Natural killer cell treated with Interleukin-12 subunit alpha and Interleukin-12 subunit beta and Interleukin-15 and Interleukin-18, amount 100 ng/mL, for 72 hours (primary cell): ENCODE measurements around the gene IL12RB1. TPM values are rescaled to one million over a fixed set of nuclear protein-coding genes. Genes with fewer than 3 reads are reported as not detected.

Experiments used
- ATAC-seq, 2 donors: fragments of 150-1000 bp; cut with Tn5 transposase in 1 of 2; sonication (Bioruptor Pico), chemical (Tn5 transposase) in 1 of 2; 2 replicates each; pipeline ENCODE4 v1.10.0; 2021
- DNase-seq: peaks from one replicate; pipeline ENCODE4 v3.0.0; 2022; ENCODE audit warnings: low spot score
- H3K27ac Mint-ChIP-seq, 2 donors: 1 replicate in 1 of 2; 2 replicates in 1 of 2; pipeline ENCODE4 v1.8.0; 2022; ENCODE audit warnings: mixed read lengths in 2 of 2, mild to moderate bottlenecking in 1 of 2, moderate library complexity in 1 of 2
- H3K27me3 Mint-ChIP-seq, 2 donors: 1 replicate in 1 of 2; 2 replicates in 1 of 2; pipeline ENCODE4 v1.8.0; 2022; ENCODE audit warnings: mixed read lengths in 2 of 2
- H3K36me3 Mint-ChIP-seq: one replicate; pipeline ENCODE4 v1.8.0; 2022; ENCODE audit warnings: mixed read lengths
- H3K4me1 Mint-ChIP-seq, 2 donors: 1 replicate in 1 of 2; 2 replicates in 1 of 2; pipeline ENCODE4 v1.8.0; 2022; ENCODE audit warnings: low read depth in 2 of 2, mixed read lengths in 2 of 2, mild to moderate bottlenecking in 1 of 2
- H3K4me3 Mint-ChIP-seq: one replicate; pipeline ENCODE4 v1.8.0; 2022; ENCODE audit warnings: mixed read lengths
- H3K9me3 Mint-ChIP-seq: 2 replicates; pipeline ENCODE4 v1.8.0; 2022; ENCODE audit warnings: mixed read lengths
- total RNA-seq, 2 donors: library from RNA; stranded (reverse); gene quantifications; one replicate each; pipeline ENCODE4 v1.2.3, GENCODE V29; 2022

Gene IL12RB1
- 100 to 1,000 TPM; 109 to 124 TPM for total RNA-seq

- Mint-ChIP-seq H3K36me3 (peaks cover 21% of the 10 kb centered on the region), H3K9me3 (peaks cover 7% of the 10 kb centered on the region), H3K27ac (peak within 1 kb of the TSS; percentile 93 to 99), H3K4me1 (peaks cover 50 to 61% of the 10 kb centered on the region in 2 donors), H3K4me3 (peak within 1 kb of the TSS; percentile 96), H3K27me3 (no peaks in the 10 kb centered on the region)
- DNase-seq: peak; percentile 82
- peak; percentile 85 for ATAC-seq
These were observed at the start of gene IL12RB1 for GRCh38 chr19:18086590-18087138. IL12RB1 (minus strand) TSS chr19:18086934; CDS start chr19:18086823, 111 bp downstream.

GRCh38 chr19:18135712-18136584, 49.2 kb upstream of the IL12RB1 start:
- ATAC-seq (no peak), DNase-seq (no peak)
- Mint-ChIP-seq H3K4me1 (peaks cover 0 to 14% of the 10 kb centered on the region in 2 donors), H3K36me3 (peaks cover 10% of the 10 kb centered on the region), H3K27ac (peak overlapping the region in 1 of 2 donors; percentile 58), H3K9me3 (no peaks in the 10 kb centered on the region), H3K4me3 (no peak overlapping the region), H3K27me3 (no peaks in the 10 kb centered on the region)

- no peaks in the 10 kb centered on the region for H3K27me3 Mint-ChIP-seq
- no peaks in the 10 kb centered on the region for H3K9me3 Mint-ChIP-seq
- H3K36me3 Mint-ChIP-seq: peaks cover 4% of the 10 kb centered on the region
- H3K4me3 Mint-ChIP-seq: no peak overlapping the region
- no peak overlapping the region for H3K27ac Mint-ChIP-seq
- no peak for ATAC-seq
- peaks cover 10 to 16% of the 10 kb centered on the region in 2 donors for H3K4me1 Mint-ChIP-seq
- DNase-seq: no peak
These were observed 45.3 kb upstream of the IL12RB1 start for GRCh38 chr19:18131841-18132596.

GRCh38 chr19:18130523-18131242, 43.9 kb upstream of the IL12RB1 start:
- Mint-ChIP-seq H3K27me3 (no peaks in the 10 kb centered on the region), H3K9me3 (no peaks in the 10 kb centered on the region), H3K4me1 (peaks cover 10 to 14% of the 10 kb centered on the region in 2 donors), H3K4me3 (no peak overlapping the region), H3K27ac (peak overlapping the region in 1 of 2 donors; percentile 23), H3K36me3 (peaks cover 9% of the 10 kb centered on the region)
- no peak for DNase-seq
- no peak for ATAC-seq

- Mint-ChIP-seq H3K4me1 (peaks cover 10 to 13% of the 10 kb centered on the region in 2 donors), H3K9me3 (no peaks in the 10 kb centered on the region), H3K27ac (peak overlapping the region; percentile 93 to 97), H3K4me3 (no peak overlapping the region), H3K27me3 (no peaks in the 10 kb centered on the region), H3K36me3 (peaks cover 9% of the 10 kb centered on the region)
- DNase-seq: no peak
- no peak for ATAC-seq
These were observed 42.1 kb upstream of the IL12RB1 start for GRCh38 chr19:18128805-18129204.

GRCh38 chr19:18128044-18128443, 41.3 kb upstream of the IL12RB1 start:
- no peaks in the 10 kb centered on the region for H3K9me3 Mint-ChIP-seq
- peak overlapping the region; percentile 93 to 97 for H3K27ac Mint-ChIP-seq
- H3K4me3 Mint-ChIP-seq: peak overlapping the region; percentile 74
- peaks cover 9% of the 10 kb centered on the region for H3K36me3 Mint-ChIP-seq
- peak; percentile 84 for DNase-seq
- no peaks in the 10 kb centered on the region for H3K27me3 Mint-ChIP-seq
- peak; percentile 92 to 97 for ATAC-seq
- H3K4me1 Mint-ChIP-seq: peaks cover 10 to 16% of the 10 kb centered on the region in 2 donors

GRCh38 chr19:18126097-18126496, 39.4 kb upstream of the IL12RB1 start:
- Mint-ChIP-seq H3K27me3 (no peaks in the 10 kb centered on the region), H3K9me3 (no peaks in the 10 kb centered on the region), H3K27ac (peak overlapping the region; percentile 63 to 71), H3K4me3 (no peak overlapping the region), H3K36me3 (peaks cover 9% of the 10 kb centered on the region), H3K4me1 (peaks cover 10 to 13% of the 10 kb centered on the region in 2 donors)
- DNase-seq: no peak
- no peak for ATAC-seq

GRCh38 chr19:18123819-18124218, 37.1 kb upstream of the IL12RB1 start:
- DNase-seq (no peak), ATAC-seq (no peak)
- H3K36me3 Mint-ChIP-seq: peaks cover 9% of the 10 kb centered on the region
- H3K4me1 Mint-ChIP-seq: peaks cover 25 to 26% of the 10 kb centered on the region in 2 donors
- no peak overlapping the region for H3K4me3 Mint-ChIP-seq
- H3K27ac Mint-ChIP-seq: no peak overlapping the region
- H3K9me3 Mint-ChIP-seq: no peaks in the 10 kb centered on the region
- H3K27me3 Mint-ChIP-seq: no peaks in the 10 kb centered on the region

- ATAC-seq (no peak), DNase-seq (no peak)
- peaks cover 23 to 25% of the 10 kb centered on the region in 2 donors for H3K4me1 Mint-ChIP-seq
- H3K4me3 Mint-ChIP-seq: no peak overlapping the region
- H3K27ac Mint-ChIP-seq: no peak overlapping the region
- H3K27me3 Mint-ChIP-seq: no peaks in the 10 kb centered on the region
- peaks cover 4% of the 10 kb centered on the region for H3K36me3 Mint-ChIP-seq
- H3K9me3 Mint-ChIP-seq: no peaks in the 10 kb centered on the region
These were observed 36.4 kb upstream of the IL12RB1 start for GRCh38 chr19:18122860-18123795.

- H3K9me3 Mint-ChIP-seq: no peaks in the 10 kb centered on the region
These were observed 35.7 kb upstream of the IL12RB1 start for GRCh38 chr19:18122424-18122823.

GRCh38 chr19:18121166-18121565, 34.4 kb upstream of the IL12RB1 start:
- Mint-ChIP-seq H3K27me3 (no peaks in the 10 kb centered on the region), H3K27ac (no peak overlapping the region), H3K4me3 (no peak overlapping the region), H3K4me1 (peaks cover 27% of the 10 kb centered on the region in 2 donors), H3K9me3 (no peaks in the 10 kb centered on the region), H3K36me3 (peaks cover 3% of the 10 kb centered on the region)
- no peak for ATAC-seq
- no peak for DNase-seq

More at GRCh38 chr19:18122424-18122823, 35.7 kb upstream of the IL12RB1 start:
- Mint-ChIP-seq H3K4me1 (peaks cover 20 to 24% of the 10 kb centered on the region in 2 donors), H3K4me3 (no peak overlapping the region), H3K36me3 (peaks cover 4% of the 10 kb centered on the region), H3K27ac (peak overlapping the region in 1 of 2 donors; percentile 21), H3K27me3 (no peaks in the 10 kb centered on the region)
- no peak for ATAC-seq
- no peak for DNase-seq

GRCh38 chr19:18120127-18120526, 33.4 kb upstream of the IL12RB1 start:
- peak overlapping the region; percentile 87 for H3K4me3 Mint-ChIP-seq
- H3K36me3 Mint-ChIP-seq: no peaks in the 10 kb centered on the region
- ATAC-seq: no peak
- H3K27me3 Mint-ChIP-seq: no peaks in the 10 kb centered on the region
- no peaks in the 10 kb centered on the region for H3K9me3 Mint-ChIP-seq
- DNase-seq: no peak
- H3K27ac Mint-ChIP-seq: peak overlapping the region; percentile 77 to 81
- peaks cover 33% of the 10 kb centered on the region in 2 donors for H3K4me1 Mint-ChIP-seq
